Measurements from ENCODE around the gene PMEL. TPM values are rescaled to one million over a fixed set of nuclear protein-coding genes. Genes with fewer than 3 reads are reported as not detected.

Gene PMEL
- total and polyA plus RNA-seq, 2 of the 8 experiments (the other 6 are each of a cell fraction or from before 2014, with no cell fraction given): 120 to 382 TPM

DNA sequence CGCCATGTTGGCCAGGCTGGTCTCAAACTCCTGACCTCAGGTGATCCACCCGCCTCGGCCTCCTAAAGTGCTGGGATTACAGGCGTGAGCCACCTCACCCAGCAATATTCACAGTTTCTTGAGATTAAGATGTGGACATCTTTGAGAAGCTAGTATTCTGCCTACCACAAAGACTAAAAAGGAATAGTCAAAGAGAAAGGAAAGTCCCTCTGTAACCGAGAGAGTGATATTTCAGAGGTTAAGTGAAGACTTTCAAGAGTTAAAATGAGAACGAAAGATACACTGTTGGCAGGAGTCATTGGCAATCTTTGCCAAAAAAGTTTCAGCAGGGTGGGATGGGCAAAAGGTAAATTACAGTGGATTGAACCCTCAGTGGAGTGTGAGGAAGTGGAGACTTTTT, 19.3 kb downstream of the PMEL start:
- no peak overlapping the region for H4K91ac ChIP-seq (replicated peaks; ENCODE audit: insufficient read length, low read length)
- H3K27me3 ChIP-seq (replicated peaks in 1 of 4; ENCODE audit: control insufficient read depth in 3 of 4, extremely low read depth in 1 of 4, insufficient read depth in 3 of 4, low read length in 3 of 4): no peaks in the 10 kb centered on the region
- H3K4me2 ChIP-seq (ENCODE audit: insufficient read depth in 1 of 2, low read depth in 2 of 2, low read length in 2 of 2): no peak overlapping the region
- H3K18ac ChIP-seq (ENCODE audit: extremely low read depth, low read length): no peak overlapping the region
- no peaks in the 10 kb centered on the region for H3K9me3 ChIP-seq (ENCODE audit: insufficient read depth in 2 of 2, low read depth in 1 of 2, low read length in 1 of 2)
- DNase-seq (ENCODE audit: low read depth in 1 of 2, low spot score in 2 of 2) (no peak), FAIRE-seq (no peak)
- no peak overlapping the region for H2BK120ac ChIP-seq (replicated peaks; ENCODE audit: low read depth, low read length)
- H3K4me1 ChIP-seq (replicated peaks in 1 of 4; ENCODE audit: control insufficient read depth in 3 of 4, insufficient read depth in 4 of 4, low read length in 3 of 4): no peaks in the 10 kb centered on the region
- no peaks in the 10 kb centered on the region; the same call in 1 of the 2 replicates for H3K23me2 ChIP-seq (ENCODE audit: low read depth, low read length)
- H3K23ac ChIP-seq (ENCODE audit: insufficient read length): no peak overlapping the region
- H4K5ac ChIP-seq (ENCODE audit: insufficient read length, low read depth, low read length): no peak overlapping the region
- H2BK5ac ChIP-seq (ENCODE audit: low read depth, low read length): no peak overlapping the region
- H2BK20ac ChIP-seq (ENCODE audit: low read length): no peak overlapping the region
- no peak overlapping the region for H3K4ac ChIP-seq (replicated peaks; ENCODE audit: insufficient read length, low read depth, low read length)
- no peak overlapping the region for H2BK12ac ChIP-seq (ENCODE audit: low read depth, low read length)
- H3K14ac ChIP-seq (ENCODE audit: insufficient read length): no peak overlapping the region
- no peak for TF ChIP-seq JUND (IDR thresholded peaks at IDR 0.05; ENCODE audit: low read length)
- TF ChIP-seq, protein P1, sequence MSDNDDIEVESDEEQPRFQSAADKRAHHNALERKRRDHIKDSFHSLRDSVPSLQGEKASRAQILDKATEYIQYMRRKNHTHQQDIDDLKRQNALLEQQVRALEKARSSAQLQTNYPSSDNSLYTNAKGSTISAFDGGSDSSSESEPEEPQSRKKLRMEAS (IDR thresholded peaks at IDR 0.05): no peak
- no peaks in the 10 kb centered on the region for H3K79me1 ChIP-seq (ENCODE audit: low read depth, low read length)
- ChIA-PET POLR2A (ENCODE audit: partially characterized antibody) (interaction anchor here (1.6 kb wide), 1 partner anchor 9 kb away, joined by 4 read pairs; no protein-coding TSS in a partner anchor), CTCF (ENCODE audit: partially characterized antibody) (interaction anchor here (0.6 to 2.0 kb wide), 2 partner anchors 209 to 411 kb away, joined by 3 to 5 read pairs; no protein-coding TSS in a partner anchor)
- no peak overlapping the region for H3K27ac ChIP-seq (ENCODE audit: low read depth, low read length)
- H3K9ac ChIP-seq (replicated peaks in 1 of 4; ENCODE audit: extremely low read depth in 1 of 4, low read depth in 3 of 4, low read length in 3 of 4): no peak overlapping the region
- H3K56ac ChIP-seq (replicated peaks; ENCODE audit: insufficient read length, low read depth, low read length): no peak overlapping the region
- WGBS, 2 experiments (ENCODE audit: extremely low coverage in 1 of 2, insufficient coverage in 1 of 2, insufficient read length in 1 of 2, insufficient replicate concordance in 2 of 2, low coverage in 1 of 2, low lambda C conversion rate in 2 of 2, missing lambda C conversion rate in 1 of 2): 95% methylated on average over 6 of the region's 6 CpGs; no CpG with 5 or more reads in 1 of the 2 experiments
- no peak overlapping the region for H2BK15ac ChIP-seq (ENCODE audit: low read length)
- no peak overlapping the region for H2AFZ ChIP-seq (ENCODE audit: low read length)
- H4K8ac ChIP-seq (ENCODE audit: extremely low read depth, insufficient read depth, low read length): no peak overlapping the region
- no peak overlapping the region for H2AK5ac ChIP-seq (ENCODE audit: low read depth, low read length)
- H3K4me3 ChIP-seq (ENCODE audit: extremely low read depth in 1 of 4, insufficient read depth in 2 of 4, low read depth in 3 of 4, low read length in 4 of 4): no peak overlapping the region
- no peaks in the 10 kb centered on the region for H4K20me1 ChIP-seq (replicated peaks in 1 of 2; ENCODE audit: control insufficient read depth in 1 of 2, insufficient read depth in 2 of 2, low read length in 2 of 2)
- no peaks in the 10 kb centered on the region for H3K79me2 ChIP-seq (ENCODE audit: control insufficient read depth in 1 of 2, insufficient read depth in 2 of 2, low read length in 2 of 2)
- peaks cover 0 to under 1% (median under 1%) of the 10 kb centered on the region in 4 experiments; a peak in 3 of 8 replicates for H3K36me3 ChIP-seq (ENCODE audit: control insufficient read depth in 2 of 4, insufficient read depth in 4 of 4, low read length in 3 of 4)

Measured in H1 (cell line).